ENCODE measurements around the gene TCOF1. TPM values are rescaled to one million over a fixed set of nuclear protein-coding genes. Genes with fewer than 3 reads are reported as not detected.

Gene TCOF1
- total and polyA plus RNA-seq, 2 donors from 2014 or later, result 12.2 to 23.5 TPM

DNA sequence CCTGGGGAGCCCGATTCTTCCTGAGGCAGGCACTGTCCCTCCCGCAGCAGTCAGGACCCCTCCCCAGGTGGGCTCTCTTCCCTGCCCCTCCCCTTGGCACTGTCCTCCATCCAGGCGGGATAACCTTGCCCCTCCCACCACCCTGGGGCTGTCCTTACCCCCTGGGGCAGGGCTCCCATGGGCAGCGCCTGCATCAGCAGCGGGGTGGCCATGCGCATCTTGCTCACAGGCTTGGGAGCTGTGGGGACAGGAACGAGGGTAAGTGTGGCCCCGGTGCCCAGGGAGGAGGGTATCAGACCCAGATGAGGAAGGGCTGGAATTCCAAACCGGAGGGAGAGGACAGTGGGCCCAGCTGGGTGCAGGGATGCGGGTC is 49.2 kb downstream of the TCOF1 start:
- H3K4me1 ChIP-seq (ENCODE audit: control insufficient read depth in 2 of 3, insufficient read depth in 2 of 3, low read depth in 1 of 3, low read length in 3 of 3), result peaks cover 0 to 20% (median 10%) of the 10 kb centered on the region in 3 donors
- DNase-seq (peak in 1 of 5 donors; percentile 75), FAIRE-seq (no peak)
- H3K27ac ChIP-seq (ENCODE audit: low read depth in 2 of 2, low read length in 2 of 2), result peak overlapping the region in 1 of 2 donors; percentile 32
- intact Hi-C loops (cut with DNase I), result no loop called here
- no peaks in the 10 kb centered on the region for H3K27me3 ChIP-seq (ENCODE audit: control insufficient read depth, insufficient read depth, low read length)
- TF ChIP-seq, protein P1, sequence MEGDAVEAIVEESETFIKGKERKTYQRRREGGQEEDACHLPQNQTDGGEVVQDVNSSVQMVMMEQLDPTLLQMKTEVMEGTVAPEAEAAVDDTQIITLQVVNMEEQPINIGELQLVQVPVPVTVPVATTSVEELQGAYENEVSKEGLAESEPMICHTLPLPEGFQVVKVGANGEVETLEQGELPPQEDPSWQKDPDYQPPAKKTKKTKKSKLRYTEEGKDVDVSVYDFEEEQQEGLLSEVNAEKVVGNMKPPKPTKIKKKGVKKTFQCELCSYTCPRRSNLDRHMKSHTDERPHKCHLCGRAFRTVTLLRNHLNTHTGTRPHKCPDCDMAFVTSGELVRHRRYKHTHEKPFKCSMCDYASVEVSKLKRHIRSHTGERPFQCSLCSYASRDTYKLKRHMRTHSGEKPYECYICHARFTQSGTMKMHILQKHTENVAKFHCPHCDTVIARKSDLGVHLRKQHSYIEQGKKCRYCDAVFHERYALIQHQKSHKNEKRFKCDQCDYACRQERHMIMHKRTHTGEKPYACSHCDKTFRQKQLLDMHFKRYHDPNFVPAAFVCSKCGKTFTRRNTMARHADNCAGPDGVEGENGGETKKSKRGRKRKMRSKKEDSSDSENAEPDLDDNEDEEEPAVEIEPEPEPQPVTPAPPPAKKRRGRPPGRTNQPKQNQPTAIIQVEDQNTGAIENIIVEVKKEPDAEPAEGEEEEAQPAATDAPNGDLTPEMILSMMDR (IDR thresholded peaks at IDR 0.05; ENCODE audit: borderline replicate concordance, extremely low read depth, insufficient read depth), result no peak
- peaks cover 2 to 28% (median 25%) of the 10 kb centered on the region in 3 donors for H3K36me3 ChIP-seq (ENCODE audit: control insufficient read depth in 2 of 3, insufficient read depth in 3 of 3, low read length in 3 of 3)
- no peaks in the 10 kb centered on the region for H3K9me3 ChIP-seq (ENCODE audit: control insufficient read depth in 2 of 3, insufficient read depth in 1 of 3, low read length in 3 of 3)
- H3K9ac ChIP-seq (ENCODE audit: low read length in 3 of 3), result no peak overlapping the region
- no peak overlapping the region for H3K4me3 ChIP-seq (ENCODE audit: low read length in 3 of 3)

DNA sequence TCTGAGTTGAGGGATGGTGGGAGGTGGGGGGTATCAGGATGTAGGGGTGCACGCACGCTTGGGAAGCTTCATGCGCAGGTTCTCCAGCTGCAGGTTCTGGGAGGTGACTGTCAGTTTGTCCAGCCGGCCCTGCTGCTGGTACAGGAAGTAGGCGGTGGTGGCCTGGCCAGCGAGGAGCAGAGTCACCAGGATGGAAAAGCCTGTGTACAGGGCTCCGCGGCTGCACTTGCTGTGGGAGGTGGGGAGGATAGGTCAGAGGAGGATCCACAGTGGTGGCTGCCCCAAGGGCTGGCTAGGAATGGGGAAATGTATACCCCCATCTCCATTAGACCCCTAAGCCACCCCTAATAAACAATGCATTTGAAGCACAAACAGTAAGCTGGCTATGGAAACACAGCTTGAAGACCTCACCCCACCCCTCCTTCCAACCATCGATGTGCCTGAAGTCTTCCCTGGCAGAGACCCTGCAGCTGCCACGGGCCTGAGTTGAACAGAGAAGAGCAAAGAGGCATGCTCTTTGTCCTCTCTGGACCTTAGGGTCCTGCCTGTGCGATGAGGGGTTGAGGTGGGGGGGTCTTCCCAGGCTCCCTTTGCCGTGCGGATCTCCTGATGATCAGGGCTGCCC is 49.7 kb downstream of the TCOF1 start:
- intact Hi-C loops (cut with DNase I), result no loop called here
- no peak overlapping the region for H3K9ac ChIP-seq (ENCODE audit: low read length in 3 of 3)
- no peaks in the 10 kb centered on the region for H3K9me3 ChIP-seq (ENCODE audit: control insufficient read depth in 2 of 3, insufficient read depth in 1 of 3, low read length in 3 of 3)
- peaks cover 0 to 24% (median 10%) of the 10 kb centered on the region in 3 donors for H3K4me1 ChIP-seq (ENCODE audit: control insufficient read depth in 2 of 3, insufficient read depth in 2 of 3, low read depth in 1 of 3, low read length in 3 of 3)
- DNase-seq (peak in 1 of 5 donors; percentile 62), FAIRE-seq (no peak)
- TF ChIP-seq, protein P1 (IDR thresholded peaks at IDR 0.05; ENCODE audit: borderline replicate concordance, extremely low read depth, insufficient read depth), result no peak
- H3K27ac ChIP-seq (ENCODE audit: low read depth in 2 of 2, low read length in 2 of 2), result peak overlapping the region in 1 of 2 donors; percentile 32
- no peaks in the 10 kb centered on the region for H3K27me3 ChIP-seq (ENCODE audit: control insufficient read depth, insufficient read depth, low read length)
- no peak overlapping the region for H3K4me3 ChIP-seq (ENCODE audit: low read length in 3 of 3)
- peaks cover 2 to 25% (median 25%) of the 10 kb centered on the region in 3 donors for H3K36me3 ChIP-seq (ENCODE audit: control insufficient read depth in 2 of 3, insufficient read depth in 3 of 3, low read length in 3 of 3)

DNA sequence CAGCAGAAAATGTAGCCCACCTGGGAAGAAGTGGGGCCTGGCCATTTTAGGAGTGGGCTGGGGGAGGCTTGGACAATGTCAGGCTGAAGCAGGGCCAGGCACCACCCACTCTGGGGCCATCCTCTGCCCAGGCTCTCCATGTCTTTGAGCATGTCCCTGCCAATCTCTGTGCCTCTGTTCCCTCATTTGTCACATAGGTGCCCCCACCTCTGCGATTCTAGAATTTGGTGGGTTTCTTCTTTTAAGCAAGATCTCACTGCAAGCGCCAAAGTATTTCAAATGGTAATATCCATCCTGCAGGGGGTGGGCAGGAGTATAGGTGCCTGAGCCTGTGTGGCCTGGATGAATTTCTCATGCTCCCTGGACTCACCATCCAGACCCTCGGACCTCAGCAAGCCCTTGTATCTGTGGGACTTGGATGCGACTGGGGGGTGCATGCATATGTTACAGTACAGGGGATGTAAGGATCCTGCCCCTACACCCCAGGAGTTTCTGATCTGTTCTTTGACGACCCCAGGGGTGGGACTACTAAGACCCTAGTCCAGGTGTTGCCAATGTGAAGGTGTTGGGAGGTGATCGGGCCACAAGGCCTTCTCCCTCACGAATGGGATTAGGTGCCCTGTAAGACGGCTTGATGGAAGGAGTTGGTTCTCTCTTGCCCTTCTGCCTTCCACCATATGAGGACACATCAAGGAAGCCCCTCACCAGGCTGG is 50.9 kb downstream of the TCOF1 start:
- no peak for DNase-seq
- TF ChIP-seq, protein P1 (IDR thresholded peaks at IDR 0.05; ENCODE audit: borderline replicate concordance, extremely low read depth, insufficient read depth), result no peak
- peak overlapping the region in 1 of 3 donors; percentile 35 for H3K4me3 ChIP-seq (ENCODE audit: low read length in 3 of 3)
- H3K4me1 ChIP-seq (ENCODE audit: control insufficient read depth in 2 of 3, insufficient read depth in 2 of 3, low read depth in 1 of 3, low read length in 3 of 3), result peaks cover 0 to 30% (median 15%) of the 10 kb centered on the region in 3 donors
- H3K9ac ChIP-seq (ENCODE audit: low read length in 3 of 3), result peak overlapping the region in 1 of 3 donors; percentile 17
- intact Hi-C loops (cut with DNase I), result no loop called here
- peak overlapping the region; percentile 23 to 42 for H3K27ac ChIP-seq (ENCODE audit: low read depth in 2 of 2, low read length in 2 of 2)
- H3K9me3 ChIP-seq (ENCODE audit: control insufficient read depth in 2 of 3, insufficient read depth in 1 of 3, low read length in 3 of 3), result no peaks in the 10 kb centered on the region
- FAIRE-seq, result no peak
- peaks cover 0 to 25% (median 14%) of the 10 kb centered on the region in 3 donors for H3K36me3 ChIP-seq (ENCODE audit: control insufficient read depth in 2 of 3, insufficient read depth in 3 of 3, low read length in 3 of 3)
- H3K27me3 ChIP-seq (ENCODE audit: control insufficient read depth, insufficient read depth, low read length), result no peaks in the 10 kb centered on the region
